ENCODE measurements around the gene CBFB. TPM values are rescaled to one million over a fixed set of nuclear protein-coding genes. Genes with fewer than 3 reads are reported as not detected.

The CBFB gene
- total RNA-seq, 1 experiment from 2014 or later = 76.3 TPM

GRCh38 chr16:66996983-66997358 is 32.0 kb upstream of the CBFB start:
- Histone ChIP-seq H4K5ac (ENCODE audit: insufficient read length, low read depth, low read length) (no peak overlapping the region), H2AFZ (ENCODE audit: low read length) (no peak overlapping the region), H3K27me3 (ENCODE audit: insufficient read depth, low read length) (peaks cover 9% of the 10 kb centered on the region; the same call in 1 of the 2 replicates), H3K4me2 (ENCODE audit: insufficient read depth, insufficient read length, low read length) (no peak overlapping the region), H3K9me3 (ENCODE audit: control insufficient read depth, low read depth, low read length) (no peaks in the 10 kb centered on the region), H3K18ac (ENCODE audit: insufficient read length, low read depth, low read length) (no peak overlapping the region), H2BK20ac (ENCODE audit: low read depth, low read length, poor library complexity, severe bottlenecking) (no peak overlapping the region), H3K9ac (ENCODE audit: extremely low read depth, insufficient read length, low read length) (no peak overlapping the region), H4K8ac (replicated peaks; ENCODE audit: insufficient read length, low read depth, low read length) (no peak overlapping the region), H4K91ac (ENCODE audit: insufficient read length, low read depth, low read length) (no peak overlapping the region), H3K79me1 (ENCODE audit: insufficient read depth, low read depth, low read length, poor library complexity, severe bottlenecking) (no peaks in the 10 kb centered on the region), H2BK12ac (ENCODE audit: insufficient read length, low read depth, low read length) (no peak overlapping the region), H3K14ac (ENCODE audit: insufficient read depth, low read length) (no peak overlapping the region), H3K23me2 (ENCODE audit: insufficient read length, low read depth, low read length, poor library complexity, severe bottlenecking) (peaks cover 11% of the 10 kb centered on the region), H4K20me1 (ENCODE audit: control insufficient read depth, insufficient read depth, insufficient read length) (no peaks in the 10 kb centered on the region), H3K4ac (ENCODE audit: low read depth, low read length) (no peak overlapping the region), H2BK15ac (ENCODE audit: low read depth, low read length) (no peak overlapping the region), H3K4me1 (ENCODE audit: insufficient read depth, low read length) (no peaks in the 10 kb centered on the region), H3K56ac (ENCODE audit: insufficient read length, low read depth, low read length) (no peak overlapping the region), H3K27ac (ENCODE audit: insufficient read length, low read depth, low read length) (no peak overlapping the region), H2BK120ac (ENCODE audit: low read depth, low read length, poor library complexity, severe bottlenecking) (no peak overlapping the region), H2BK5ac (ENCODE audit: insufficient read length, low read length) (no peak overlapping the region), H2AK5ac (ENCODE audit: insufficient read length, low read length) (no peak overlapping the region), H3K23ac (ENCODE audit: insufficient read length, low read depth, low read length) (no peak overlapping the region), H3K79me2 (ENCODE audit: insufficient read depth, low read length) (no peaks in the 10 kb centered on the region), H3T11ph (ENCODE audit: low read length) (no peak overlapping the region)
- no CpG with 5 or more reads among the region's 3 CpGs for WGBS (ENCODE audit: extremely low coverage, insufficient read length, low lambda C conversion rate)
- peaks cover 49% of the 10 kb centered on the region for H3K27me3 Mint-ChIP-seq (ENCODE audit: low read depth)
- H3K27ac Mint-ChIP-seq = no peak overlapping the region
- H3K9me3 Mint-ChIP-seq = no peaks in the 10 kb centered on the region; a peak in 1 of 5 replicates
- TF ChIP-seq CTCF (conservative IDR thresholded peaks at IDR 0.05) = no peak
- H3K36me3 Mint-ChIP-seq (ENCODE audit: insufficient read depth in 1 of 3, low read depth in 3 of 3) = no peaks in the 10 kb centered on the region
- H3K4me1 Mint-ChIP-seq = peaks cover 0 to 12% of the 10 kb centered on the region in 2 experiments; a peak in 2 of 4 replicates
- DNase-seq = no peak
- no peak overlapping the region for H3K4me3 Mint-ChIP-seq
